Measurements from ENCODE around the gene AKAP9. TPM values are rescaled to one million over a fixed set of nuclear protein-coding genes. Genes with fewer than 3 reads are reported as not detected.
"Not testable (repeated sequence)": the region's sequence is repeated elsewhere in the genome, so short reads cannot be mapped to it uniquely, and the experiment has no call there.

The AKAP9 gene
- total RNA-seq, 1 donor from 2014 or later = 66.9 TPM

DNA sequence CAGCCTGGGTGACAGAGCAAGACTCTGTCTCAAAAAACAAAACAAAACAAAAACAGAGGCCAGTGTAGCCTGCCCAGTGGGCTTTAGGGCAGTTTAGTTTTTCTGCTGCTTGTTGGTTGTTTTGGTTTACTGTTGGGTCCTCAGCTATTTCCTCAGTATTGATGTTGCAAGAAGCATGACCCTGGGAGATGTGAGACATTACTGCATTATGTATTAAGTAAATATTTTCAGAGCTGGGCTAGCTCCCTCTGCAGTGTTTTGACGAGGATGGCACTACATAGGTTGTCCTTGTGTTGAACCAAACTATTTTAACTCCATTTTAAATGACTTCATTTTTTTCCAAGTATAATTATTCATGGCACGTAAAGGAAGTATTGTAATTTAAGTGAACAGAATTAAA lies 4.8 kb downstream of the AKAP9 start:
- H3K9me3 Mint-ChIP-seq (ENCODE audit: unreplicated experiment) = peaks cover 5% of the 10 kb centered on the region

DNA sequence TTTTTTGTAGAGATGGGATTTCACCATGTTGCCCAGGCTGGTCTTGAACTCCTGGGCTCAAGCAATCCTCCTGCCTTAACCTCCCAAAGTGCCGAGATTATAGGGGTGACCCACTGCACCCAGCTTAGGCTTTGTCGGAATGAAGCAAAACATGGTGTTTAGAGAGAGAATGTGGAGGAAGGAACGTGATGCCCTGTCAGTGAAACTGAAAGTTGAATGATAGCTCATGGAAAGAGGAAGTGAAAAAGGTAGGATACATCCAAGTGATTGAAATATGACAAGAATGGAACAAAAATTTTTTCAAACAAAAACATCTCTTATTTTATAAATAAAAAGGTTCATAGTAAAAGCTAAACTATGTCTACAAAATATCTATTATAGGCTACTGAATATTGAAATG lies 5.9 kb downstream of the AKAP9 start:
- TF ChIP-seq, protein P1, sequence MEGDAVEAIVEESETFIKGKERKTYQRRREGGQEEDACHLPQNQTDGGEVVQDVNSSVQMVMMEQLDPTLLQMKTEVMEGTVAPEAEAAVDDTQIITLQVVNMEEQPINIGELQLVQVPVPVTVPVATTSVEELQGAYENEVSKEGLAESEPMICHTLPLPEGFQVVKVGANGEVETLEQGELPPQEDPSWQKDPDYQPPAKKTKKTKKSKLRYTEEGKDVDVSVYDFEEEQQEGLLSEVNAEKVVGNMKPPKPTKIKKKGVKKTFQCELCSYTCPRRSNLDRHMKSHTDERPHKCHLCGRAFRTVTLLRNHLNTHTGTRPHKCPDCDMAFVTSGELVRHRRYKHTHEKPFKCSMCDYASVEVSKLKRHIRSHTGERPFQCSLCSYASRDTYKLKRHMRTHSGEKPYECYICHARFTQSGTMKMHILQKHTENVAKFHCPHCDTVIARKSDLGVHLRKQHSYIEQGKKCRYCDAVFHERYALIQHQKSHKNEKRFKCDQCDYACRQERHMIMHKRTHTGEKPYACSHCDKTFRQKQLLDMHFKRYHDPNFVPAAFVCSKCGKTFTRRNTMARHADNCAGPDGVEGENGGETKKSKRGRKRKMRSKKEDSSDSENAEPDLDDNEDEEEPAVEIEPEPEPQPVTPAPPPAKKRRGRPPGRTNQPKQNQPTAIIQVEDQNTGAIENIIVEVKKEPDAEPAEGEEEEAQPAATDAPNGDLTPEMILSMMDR (IDR thresholded peaks at IDR 0.05; ENCODE audit: partially characterized antibody, unreplicated experiment) = no peak
- no peak overlapping the region for H3K27ac Mint-ChIP-seq (ENCODE audit: unreplicated experiment)
- no peak for DNase-seq
- peaks cover under 1% of the 10 kb centered on the region for H3K9me3 Mint-ChIP-seq (ENCODE audit: unreplicated experiment)
- H3K27me3 Mint-ChIP-seq (ENCODE audit: unreplicated experiment) = no peaks in the 10 kb centered on the region
- peaks cover 2% of the 10 kb centered on the region for H3K4me1 Mint-ChIP-seq (ENCODE audit: low read depth, unreplicated experiment)
- H3K36me3 Mint-ChIP-seq (ENCODE audit: unreplicated experiment) = peaks cover under 1% of the 10 kb centered on the region
- no peak overlapping the region for H3K4me3 Mint-ChIP-seq (ENCODE audit: unreplicated experiment)

More for the DNA sequence above, 4.8 kb downstream of the AKAP9 start:
- no peak overlapping the region for H3K4me3 Mint-ChIP-seq (ENCODE audit: unreplicated experiment)
- peaks cover 5% of the 10 kb centered on the region for H3K4me1 Mint-ChIP-seq (ENCODE audit: low read depth, unreplicated experiment)
- H3K27me3 Mint-ChIP-seq (ENCODE audit: unreplicated experiment) = peaks cover 3% of the 10 kb centered on the region
- TF ChIP-seq, protein P1 (IDR thresholded peaks at IDR 0.05; ENCODE audit: partially characterized antibody, unreplicated experiment) = no peak
- no peak overlapping the region for H3K27ac Mint-ChIP-seq (ENCODE audit: unreplicated experiment)
- H3K36me3 Mint-ChIP-seq (ENCODE audit: unreplicated experiment) = peaks cover 3% of the 10 kb centered on the region
- no peak for DNase-seq

DNA sequence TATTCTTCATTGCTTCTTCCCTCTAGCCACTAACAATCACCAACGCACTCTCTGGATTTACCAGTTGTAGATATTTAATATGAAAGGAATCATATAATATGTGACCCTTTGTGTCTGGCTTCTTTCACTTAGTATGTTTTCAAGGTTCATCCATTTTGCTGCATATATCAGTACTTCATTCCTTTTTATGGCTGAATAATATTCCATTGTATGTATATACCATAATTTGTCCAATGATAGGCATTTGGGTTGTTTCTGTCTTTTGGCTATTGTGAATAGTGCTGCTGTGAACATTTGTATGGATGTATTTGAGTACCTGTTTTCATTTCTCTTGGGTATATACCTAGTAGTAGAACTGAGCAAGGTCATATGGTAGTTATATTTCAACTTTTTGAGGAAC lies 7.3 kb downstream of the AKAP9 start:
- no peaks in the 10 kb centered on the region for H3K36me3 Mint-ChIP-seq (ENCODE audit: unreplicated experiment)
- H3K4me3 Mint-ChIP-seq (ENCODE audit: unreplicated experiment) = no peak overlapping the region
- no peaks in the 10 kb centered on the region for H3K9me3 Mint-ChIP-seq (ENCODE audit: unreplicated experiment)
- no peak overlapping the region for H3K27ac Mint-ChIP-seq (ENCODE audit: unreplicated experiment)
- H3K4me1 Mint-ChIP-seq (ENCODE audit: low read depth, unreplicated experiment) = no peaks in the 10 kb centered on the region
- TF ChIP-seq, protein P1 (IDR thresholded peaks at IDR 0.05; ENCODE audit: partially characterized antibody, unreplicated experiment) = no peak
- DNase-seq = no peak
- H3K27me3 Mint-ChIP-seq (ENCODE audit: unreplicated experiment) = no peaks in the 10 kb centered on the region

DNA sequence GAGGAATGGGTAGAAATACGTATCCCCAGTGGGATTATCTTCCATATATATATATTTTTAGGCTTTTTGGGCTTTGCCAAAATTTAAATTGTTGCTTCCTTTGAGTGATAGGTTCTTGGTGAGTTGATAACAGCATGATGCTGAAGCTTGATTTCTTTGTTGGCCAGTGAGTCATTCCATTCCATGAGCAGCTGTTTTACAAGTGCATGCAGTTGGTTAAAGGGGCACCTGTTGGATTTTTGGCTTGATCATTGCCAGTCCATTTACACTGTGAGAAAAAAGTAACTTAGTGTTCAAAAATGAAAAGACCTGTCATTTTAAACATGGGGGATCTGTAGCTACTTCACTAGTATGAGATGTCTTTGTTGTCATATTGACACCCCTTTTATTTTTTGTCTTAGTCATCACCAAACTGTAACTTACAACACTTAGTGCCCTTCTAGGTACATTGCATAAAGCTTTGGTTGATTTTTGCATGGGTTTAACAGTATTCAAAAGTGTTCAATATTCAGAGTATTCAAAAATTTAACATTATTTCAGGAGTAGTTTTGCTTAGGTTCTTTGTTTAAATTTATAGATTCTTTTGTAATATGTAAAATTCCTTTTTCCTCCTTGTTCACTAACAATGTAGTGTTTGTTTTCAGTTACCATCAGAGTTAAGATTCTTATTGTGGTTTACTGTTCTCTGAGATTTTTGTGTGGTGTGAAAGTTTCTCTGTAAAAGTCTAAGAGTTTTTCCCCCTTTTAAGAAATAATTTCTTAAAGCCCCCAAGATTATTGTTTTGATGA lies 8.8 kb downstream of the AKAP9 start:
- Mint-ChIP-seq H3K9me3 (ENCODE audit: unreplicated experiment) (no peaks in the 10 kb centered on the region), H3K36me3 (ENCODE audit: unreplicated experiment) (no peaks in the 10 kb centered on the region), H3K27me3 (ENCODE audit: unreplicated experiment) (no peaks in the 10 kb centered on the region), H3K27ac (ENCODE audit: unreplicated experiment) (no peak overlapping the region), H3K4me1 (ENCODE audit: low read depth, unreplicated experiment) (no peaks in the 10 kb centered on the region), H3K4me3 (ENCODE audit: unreplicated experiment) (no peak overlapping the region)
- TF ChIP-seq, protein P1 (IDR thresholded peaks at IDR 0.05; ENCODE audit: partially characterized antibody, unreplicated experiment) = no peak
- DNase-seq = no peak

DNA sequence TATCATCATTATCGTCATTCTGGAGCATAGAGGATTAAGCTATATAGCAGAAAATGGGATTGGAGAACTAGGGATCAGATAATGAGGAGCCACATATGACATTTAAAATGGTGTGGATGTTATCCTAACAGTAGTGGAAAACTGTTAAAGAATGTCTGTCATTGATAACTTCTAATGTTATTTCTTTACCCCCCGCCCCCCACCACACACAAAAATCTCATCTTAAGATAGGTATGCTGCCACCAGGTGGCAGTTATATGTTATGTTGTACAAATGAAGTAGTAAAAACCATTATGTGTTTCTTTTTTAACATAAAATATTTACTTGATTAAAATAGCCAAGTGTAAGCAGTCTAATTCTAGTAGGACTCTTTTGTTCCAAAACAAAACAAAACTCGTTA lies 13.0 kb downstream of the AKAP9 start:
- no peaks in the 10 kb centered on the region for H3K27me3 Mint-ChIP-seq (ENCODE audit: unreplicated experiment)
- no peak overlapping the region for H3K4me3 Mint-ChIP-seq (ENCODE audit: unreplicated experiment)
- TF ChIP-seq, protein P1 (IDR thresholded peaks at IDR 0.05; ENCODE audit: partially characterized antibody, unreplicated experiment) = no peak
- peaks cover 3% of the 10 kb centered on the region for H3K4me1 Mint-ChIP-seq (ENCODE audit: low read depth, unreplicated experiment)
- H3K36me3 Mint-ChIP-seq (ENCODE audit: unreplicated experiment) = no peaks in the 10 kb centered on the region
- H3K27ac Mint-ChIP-seq (ENCODE audit: unreplicated experiment) = no peak overlapping the region
- peaks cover 1% of the 10 kb centered on the region for H3K9me3 Mint-ChIP-seq (ENCODE audit: unreplicated experiment)
- DNase-seq = no peak

DNA sequence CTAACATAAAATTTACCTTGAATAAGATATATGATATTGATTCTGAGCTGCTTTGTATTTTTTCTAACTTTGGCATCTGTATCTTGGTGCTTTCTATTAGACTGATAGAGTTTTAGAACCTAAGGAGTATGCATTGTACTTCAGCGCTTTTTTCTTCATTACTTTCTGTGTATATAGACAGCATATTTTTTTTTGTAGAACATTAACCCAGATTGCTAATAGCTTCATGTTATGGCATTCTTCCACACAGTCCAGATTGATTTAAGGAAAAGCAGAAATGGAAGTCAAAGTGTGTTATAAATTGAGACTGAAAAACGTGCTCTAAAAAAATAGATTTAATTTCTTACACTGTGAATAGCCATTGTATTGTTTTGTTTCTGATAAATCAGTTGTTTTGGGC lies 15.8 kb downstream of the AKAP9 start:
- not testable (repeated sequence) for H3K27me3 Mint-ChIP-seq (ENCODE audit: unreplicated experiment); H3K27ac Mint-ChIP-seq (ENCODE audit: unreplicated experiment); H3K36me3 Mint-ChIP-seq (ENCODE audit: unreplicated experiment); H3K4me1 Mint-ChIP-seq (ENCODE audit: low read depth, unreplicated experiment); H3K4me3 Mint-ChIP-seq (ENCODE audit: unreplicated experiment); H3K9me3 Mint-ChIP-seq (ENCODE audit: unreplicated experiment); DNase-seq
